ENCODE measurements around the gene ZNF189. TPM values are rescaled to one million over a fixed set of nuclear protein-coding genes. Genes with fewer than 3 reads are reported as not detected.

The ZNF189 gene
- total RNA-seq, 4 donors from 2014 or later: 10.2 to 12.8 (median 11.5) TPM

- no peak overlapping the region for H3K4me3 ChIP-seq (ENCODE audit: low read depth, poor library complexity, severe bottlenecking)
- TF ChIP-seq POLR2A (IDR thresholded peaks at IDR 0.05): no peak
- no peak for TF ChIP-seq CTCF (IDR thresholded peaks at IDR 0.05)
- intact Hi-C loops (cut with DNase I; ENCODE audit: low total_unique reads): no loop called here
- 60 to 63% methylated on average over 3 of the region's 3 CpGs for WGBS, 2 donors
- DNase-seq (ENCODE audit: low spot score in 2 of 2): no peak
These were observed 30.3 kb downstream of the ZNF189 start for GRCh38 chr9:101428909-101429308.

GRCh38 chr9:101429736-101430135 is 31.1 kb downstream of the ZNF189 start:
- 90 to 95% methylated on average over 7 of the region's 7 CpGs for WGBS, 2 donors
- no peak overlapping the region for H3K4me3 ChIP-seq (ENCODE audit: low read depth, poor library complexity, severe bottlenecking)
- intact Hi-C loops (cut with DNase I; ENCODE audit: low total_unique reads): no loop called here
- TF ChIP-seq CTCF (IDR thresholded peaks at IDR 0.05): no peak
- TF ChIP-seq POLR2A (IDR thresholded peaks at IDR 0.05): no peak
- DNase-seq (ENCODE audit: low spot score in 2 of 2): no peak

GRCh38 chr9:101432171-101432570 is 33.5 kb downstream of the ZNF189 start:
- no peak overlapping the region for H3K4me3 ChIP-seq (ENCODE audit: low read depth, poor library complexity, severe bottlenecking)
- TF ChIP-seq CTCF (IDR thresholded peaks at IDR 0.05) (no peak), POLR2A (IDR thresholded peaks at IDR 0.05) (no peak)
- no peak for DNase-seq (ENCODE audit: low spot score in 2 of 2)
- intact Hi-C loops (cut with DNase I; ENCODE audit: low total_unique reads): no loop called here

- H3K4me3 ChIP-seq (ENCODE audit: low read depth, poor library complexity, severe bottlenecking): no peak overlapping the region
- no peak for DNase-seq (ENCODE audit: low spot score in 2 of 2)
- TF ChIP-seq POLR2A (IDR thresholded peaks at IDR 0.05): no peak
- TF ChIP-seq CTCF (IDR thresholded peaks at IDR 0.05): no peak
- intact Hi-C loops (cut with DNase I; ENCODE audit: low total_unique reads): no loop called here
- WGBS, 2 donors: 96% methylated on average over 1 of the region's 1 CpG
These were observed 34.1 kb downstream of the ZNF189 start for GRCh38 chr9:101432740-101433139.

GRCh38 chr9:101433229-101433628 is 34.6 kb downstream of the ZNF189 start:
- no peak overlapping the region for H3K4me3 ChIP-seq (ENCODE audit: low read depth, poor library complexity, severe bottlenecking)
- no peak for DNase-seq (ENCODE audit: low spot score in 2 of 2)
- no peak for TF ChIP-seq CTCF (IDR thresholded peaks at IDR 0.05)
- no peak for TF ChIP-seq POLR2A (IDR thresholded peaks at IDR 0.05)
- intact Hi-C loops (cut with DNase I; ENCODE audit: low total_unique reads): no loop called here
- WGBS, 2 donors: 51 to 55% methylated on average over 3 of the region's 3 CpGs

- intact Hi-C loops (cut with DNase I; ENCODE audit: low total_unique reads): no loop called here
- H3K4me3 ChIP-seq (ENCODE audit: low read depth, poor library complexity, severe bottlenecking): no peak overlapping the region
- WGBS, 2 donors: 62 to 68% methylated on average over 3 of the region's 3 CpGs
- TF ChIP-seq CTCF (IDR thresholded peaks at IDR 0.05) (no peak), POLR2A (IDR thresholded peaks at IDR 0.05) (no peak)
- no peak for DNase-seq (ENCODE audit: low spot score in 2 of 2)
These were observed 36.3 kb downstream of the ZNF189 start for GRCh38 chr9:101434998-101435397.
